A204.1 (cell line): ENCODE data around the gene GJB5.

ENCODE experiments used
- FAIRE-seq: peaks from 2 replicates; lab custom pipeline; 2012; peaks lifted over from hg19 to GRCh38; lab: Jason Lieb, UNC

GJB5 gene

GRCh38 chr1:34795916-34796315 lies 41.1 kb downstream of the GJB5 start:
- no peak for FAIRE-seq

- no peak for FAIRE-seq
These were observed 42.1 kb downstream of the GJB5 start for GRCh38 chr1:34796990-34797389.

DNA sequence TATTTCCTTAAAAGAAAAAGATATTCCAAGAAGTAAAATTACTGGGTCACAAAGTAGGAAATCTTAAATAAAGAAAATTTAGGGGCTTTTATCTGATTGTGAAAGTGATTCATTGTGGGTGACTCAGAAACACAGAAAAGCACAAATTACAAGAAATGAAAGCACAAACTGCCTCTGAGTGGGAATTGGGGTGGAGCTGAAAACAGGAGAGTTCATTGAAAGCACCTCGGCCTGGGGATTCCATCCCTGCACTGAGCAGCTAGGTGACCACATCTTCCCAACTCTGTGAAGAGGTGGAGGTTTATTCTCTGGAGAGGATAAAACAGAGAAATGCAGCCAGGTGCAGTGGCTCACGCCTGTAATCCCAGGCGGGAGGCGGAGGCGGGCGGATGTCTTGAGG lies 45.4 kb downstream of the GJB5 start:
- FAIRE-seq = no peak

DNA sequence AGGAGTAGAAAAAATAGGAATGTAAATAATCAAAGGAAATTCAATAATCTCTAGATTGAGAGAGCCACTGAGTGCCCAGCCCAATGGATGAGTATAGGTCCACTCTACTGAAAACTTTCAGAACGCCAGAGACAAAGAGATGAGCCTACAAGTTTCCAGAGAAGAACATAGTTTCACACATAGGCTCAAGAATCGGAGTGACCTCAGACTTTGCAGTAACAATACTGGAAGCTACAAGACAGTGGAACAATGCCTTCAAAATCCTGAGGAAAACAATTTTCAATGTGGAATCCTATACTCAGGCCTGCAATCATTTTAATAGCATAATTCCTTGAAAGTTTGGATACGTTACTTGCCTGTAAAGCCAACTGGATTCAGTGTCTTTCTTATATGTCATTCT lies 48.9 kb downstream of the GJB5 start:
- FAIRE-seq = no peak

GRCh38 chr1:34806396-34806795 lies 51.5 kb downstream of the GJB5 start:
- FAIRE-seq = no peak
